ENCODE data around the gene KCNAB2.

DNA sequence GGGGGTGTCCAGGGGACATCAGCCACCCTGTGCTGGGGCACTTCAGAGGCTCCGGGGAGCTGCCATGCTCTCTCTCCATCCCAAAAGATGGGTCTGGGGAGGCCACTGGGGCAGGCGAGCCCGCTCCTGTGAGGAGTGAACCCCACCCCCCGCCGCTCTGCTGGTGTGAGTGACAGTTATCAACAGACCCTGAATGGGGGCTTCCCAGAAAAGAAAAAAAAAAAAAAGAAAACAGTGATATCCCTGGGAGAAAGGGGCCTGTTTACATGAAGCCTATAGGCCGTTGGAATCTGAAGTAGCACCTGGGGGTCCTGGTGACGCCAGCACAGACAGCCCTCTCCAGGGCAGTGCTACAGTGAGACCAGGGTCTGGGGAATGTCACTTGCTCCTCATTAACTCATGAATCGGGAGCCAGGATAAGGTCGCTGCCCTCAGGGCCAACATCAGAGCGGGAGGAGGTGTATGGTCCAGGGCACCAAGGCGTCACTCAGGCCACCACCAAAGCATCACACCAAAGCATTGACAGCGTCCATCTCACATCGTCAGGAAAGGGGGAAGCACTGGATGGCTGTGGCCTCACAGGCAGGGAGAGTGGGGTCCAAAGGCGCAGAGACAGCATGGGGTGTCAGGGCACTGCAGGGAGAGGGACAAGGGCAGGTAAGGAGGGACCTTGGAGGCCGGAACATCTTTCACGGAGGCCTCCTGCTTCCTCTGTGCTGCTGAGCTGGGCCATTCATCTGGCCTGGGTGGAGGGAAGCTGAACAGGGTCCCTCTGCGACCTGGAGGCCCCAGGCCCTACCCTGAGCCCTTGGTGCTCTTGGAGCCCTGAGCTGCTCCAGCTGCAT, 45.0 kb upstream of the KCNAB2 start:
- TF ChIP-seq, protein P1, sequence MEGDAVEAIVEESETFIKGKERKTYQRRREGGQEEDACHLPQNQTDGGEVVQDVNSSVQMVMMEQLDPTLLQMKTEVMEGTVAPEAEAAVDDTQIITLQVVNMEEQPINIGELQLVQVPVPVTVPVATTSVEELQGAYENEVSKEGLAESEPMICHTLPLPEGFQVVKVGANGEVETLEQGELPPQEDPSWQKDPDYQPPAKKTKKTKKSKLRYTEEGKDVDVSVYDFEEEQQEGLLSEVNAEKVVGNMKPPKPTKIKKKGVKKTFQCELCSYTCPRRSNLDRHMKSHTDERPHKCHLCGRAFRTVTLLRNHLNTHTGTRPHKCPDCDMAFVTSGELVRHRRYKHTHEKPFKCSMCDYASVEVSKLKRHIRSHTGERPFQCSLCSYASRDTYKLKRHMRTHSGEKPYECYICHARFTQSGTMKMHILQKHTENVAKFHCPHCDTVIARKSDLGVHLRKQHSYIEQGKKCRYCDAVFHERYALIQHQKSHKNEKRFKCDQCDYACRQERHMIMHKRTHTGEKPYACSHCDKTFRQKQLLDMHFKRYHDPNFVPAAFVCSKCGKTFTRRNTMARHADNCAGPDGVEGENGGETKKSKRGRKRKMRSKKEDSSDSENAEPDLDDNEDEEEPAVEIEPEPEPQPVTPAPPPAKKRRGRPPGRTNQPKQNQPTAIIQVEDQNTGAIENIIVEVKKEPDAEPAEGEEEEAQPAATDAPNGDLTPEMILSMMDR (IDR thresholded peaks at IDR 0.05; ENCODE audit: poor library complexity): no peak
- TF ChIP-seq EZH2phosphoT487 (IDR thresholded peaks at IDR 0.05; ENCODE audit: low read depth, severe bottlenecking, unreplicated experiment): no peak
- no peak for TF ChIP-seq EZH2 (IDR thresholded peaks at IDR 0.05; ENCODE audit: borderline replicate concordance)

Measured in hepatocyte (in vitro differentiated cells).